HG03354 (cell line): ENCODE data around the gene CCDC38.

Experiments used
- ATAC-seq: cut with Tn5 transposase; IDR thresholded peaks from one replicate; pipeline ENCODE4 v1.9.1; 2021; ENCODE audit warnings: mild to moderate bottlenecking; ENCODE audit not compliant: unreplicated experiment, poor library complexity, severe bottlenecking

CCDC38 gene

GRCh38 chr12:95890958-95891357, 51.5 kb downstream of the CCDC38 start:
- ATAC-seq: no peak

- ATAC-seq: no peak
Measured at GRCh38 chr12:95887311-95887710, 55.1 kb downstream of the CCDC38 start.

DNA sequence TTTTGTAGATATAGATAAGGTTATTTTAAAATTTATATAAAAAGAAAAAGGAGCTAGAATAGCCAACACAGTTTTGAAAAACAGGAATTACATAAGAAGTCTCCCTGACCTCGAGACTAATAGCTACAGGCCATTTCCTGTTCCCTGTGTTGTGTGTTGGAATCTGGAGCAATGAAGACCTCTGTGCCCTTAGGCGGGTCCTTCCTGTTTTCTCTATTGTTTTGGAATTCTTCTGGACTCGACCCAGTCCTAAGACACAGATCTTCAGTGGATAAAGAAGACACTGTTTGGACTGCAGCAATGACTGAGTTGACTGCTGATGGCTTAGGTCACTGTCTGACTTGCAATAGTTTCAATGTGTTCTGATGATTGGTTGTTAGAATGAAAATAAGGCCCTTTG, 57.4 kb downstream of the CCDC38 start:
- ATAC-seq: no peak

- no peak for ATAC-seq
Measured at GRCh38 chr12:95882873-95883272, 59.5 kb downstream of the CCDC38 start.

DNA sequence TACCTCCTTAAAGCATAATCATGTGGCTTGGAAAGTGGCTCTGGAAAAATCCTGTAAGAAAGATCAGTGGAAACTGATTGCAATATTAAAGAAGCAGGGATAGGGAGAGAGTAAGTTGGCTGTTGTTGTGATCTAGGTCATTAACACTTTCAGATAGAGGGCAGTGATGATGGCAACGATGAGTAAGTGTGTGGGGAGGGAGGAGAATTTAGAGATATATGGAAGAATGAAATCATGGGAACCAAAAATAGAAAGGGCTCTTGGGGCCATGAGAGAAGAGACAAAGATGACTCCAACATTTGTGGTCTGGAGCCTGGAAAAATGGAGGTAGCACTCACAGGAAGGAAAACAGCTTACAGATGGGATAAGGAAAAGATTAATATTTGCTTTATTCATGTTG, 60.3 kb downstream of the CCDC38 start:
- no peak for ATAC-seq

GRCh38 chr12:95881331-95881955, 61.0 kb downstream of the CCDC38 start:
- ATAC-seq: no peak

DNA sequence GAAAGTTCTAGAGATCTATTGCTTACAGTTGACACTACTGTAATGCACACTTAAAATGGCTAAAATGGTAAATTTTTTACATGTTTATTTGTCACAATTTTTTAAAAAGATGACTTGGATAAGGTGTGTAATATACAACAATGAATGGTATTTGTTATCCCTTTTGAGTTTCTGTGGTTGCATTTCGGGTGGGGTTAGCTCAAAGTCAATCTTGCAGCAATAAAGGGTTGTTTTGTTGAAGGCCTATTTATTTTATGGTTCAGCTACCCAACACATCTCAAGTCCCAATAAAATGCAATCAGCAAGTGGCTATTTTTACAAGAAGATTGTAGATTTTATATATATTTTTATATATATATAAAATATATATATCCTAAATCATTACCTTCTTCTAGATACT, 61.5 kb downstream of the CCDC38 start:
- ATAC-seq: no peak

GRCh38 chr12:95877622-95878021, 64.8 kb downstream of the CCDC38 start:
- no peak for ATAC-seq

GRCh38 chr12:95874452-95874851, 68.0 kb downstream of the CCDC38 start:
- ATAC-seq: no peak

DNA sequence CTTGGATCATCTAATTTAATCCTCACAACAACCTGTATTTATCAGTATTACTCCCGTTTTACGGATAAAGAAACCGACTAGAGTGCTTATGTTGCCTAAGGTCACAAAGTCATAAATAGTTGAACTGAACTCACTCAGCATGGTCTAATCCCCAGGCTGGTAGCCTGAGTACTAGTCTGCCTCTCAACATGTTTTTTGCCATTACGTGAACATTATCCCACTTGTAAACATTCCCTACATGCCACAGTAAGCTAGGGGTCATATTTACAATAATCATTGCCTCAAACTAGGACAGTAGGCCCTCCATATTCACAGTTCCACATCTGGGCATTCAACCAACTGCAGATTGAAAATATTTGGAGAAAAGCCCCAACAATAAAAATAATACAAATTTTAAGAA, 71.5 kb downstream of the CCDC38 start:
- ATAC-seq: no peak

GRCh38 chr12:95863337-95863736, 79.1 kb downstream of the CCDC38 start:
- no peak for ATAC-seq

- no peak for ATAC-seq
Measured at GRCh38 chr12:95862038-95862437, 80.4 kb downstream of the CCDC38 start.

GRCh38 chr12:95859947-95860850, 82.2 kb downstream of the CCDC38 start:
- ATAC-seq: no peak

- ATAC-seq: peak; percentile 20
Measured at GRCh38 chr12:95859344-95859816, 83.0 kb downstream of the CCDC38 start.

DNA sequence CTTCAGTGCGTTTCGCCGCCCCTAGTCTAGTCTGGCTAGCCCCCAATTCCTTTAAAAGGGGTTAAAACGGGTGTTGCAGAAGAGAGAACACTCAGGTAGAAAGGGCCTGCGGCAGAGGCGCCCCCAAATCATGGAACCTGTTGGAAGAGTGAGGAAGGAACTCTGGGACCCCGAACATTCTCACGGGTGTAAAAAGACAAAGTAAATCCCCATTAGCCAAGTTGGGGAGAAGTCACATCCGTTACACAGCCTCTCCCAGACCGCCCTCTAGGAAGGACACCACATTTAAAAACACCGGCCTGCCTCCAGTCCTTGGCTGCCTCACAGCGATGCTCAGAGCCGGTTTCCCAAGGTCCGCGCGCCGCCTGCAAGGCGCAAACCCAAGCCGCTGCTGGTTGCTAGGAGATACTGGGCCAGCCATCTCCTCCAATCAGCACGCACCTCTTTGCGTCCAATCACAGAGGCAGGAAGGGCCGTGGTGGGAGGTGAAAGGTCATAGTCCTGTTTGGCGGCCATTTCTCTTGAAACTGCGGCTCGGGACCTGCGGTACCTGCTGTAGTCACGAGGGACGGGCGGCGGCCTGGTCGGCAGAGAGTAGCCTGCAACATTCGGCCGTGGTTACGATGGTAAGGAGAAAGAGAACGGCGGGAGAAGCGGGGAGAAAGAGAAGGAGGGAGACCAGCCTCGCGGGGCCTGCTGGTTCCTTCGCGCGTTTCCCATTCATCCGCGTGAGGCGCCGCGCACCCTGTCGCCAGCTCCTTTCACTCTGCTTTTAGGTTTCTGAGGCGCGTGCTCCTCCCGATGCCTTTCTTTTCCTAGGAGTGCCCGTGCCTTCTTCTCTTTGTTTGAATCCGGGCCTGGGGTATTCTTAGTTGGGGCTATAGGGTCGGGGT, 83.7 kb downstream of the CCDC38 start, which contains the start of gene SNRPF:
SNRPF (plus strand) TSS at position 502 of the 893 bp plus-strand sequence; CDS start at position 624, 122 bp downstream.
- peak; percentile 100 for ATAC-seq

DNA sequence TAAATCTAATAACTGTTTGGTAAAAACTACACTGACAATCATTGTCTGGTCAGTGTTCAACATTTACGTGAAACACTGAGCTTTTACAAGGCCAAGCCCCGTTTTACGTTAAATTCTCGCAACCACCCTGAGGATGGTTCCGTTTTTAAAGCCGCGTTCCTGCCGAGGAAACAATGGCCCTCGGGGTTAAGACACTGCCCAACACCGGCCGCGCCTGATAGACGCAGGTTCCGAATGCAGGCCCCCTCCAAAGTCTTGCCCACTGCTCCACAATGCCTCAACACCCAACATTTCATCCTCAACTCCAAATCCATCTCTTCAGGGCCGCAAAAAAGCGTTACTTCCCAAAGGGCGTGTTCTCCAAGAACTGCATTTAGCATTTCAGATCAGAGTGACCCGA, 84.6 kb downstream of the CCDC38 start:
- no peak for ATAC-seq

- no peak for ATAC-seq
Measured at GRCh38 chr12:95857156-95857555, 85.3 kb downstream of the CCDC38 start.

- ATAC-seq: no peak
Measured at GRCh38 chr12:95852133-95852532, 90.3 kb downstream of the CCDC38 start.

DNA sequence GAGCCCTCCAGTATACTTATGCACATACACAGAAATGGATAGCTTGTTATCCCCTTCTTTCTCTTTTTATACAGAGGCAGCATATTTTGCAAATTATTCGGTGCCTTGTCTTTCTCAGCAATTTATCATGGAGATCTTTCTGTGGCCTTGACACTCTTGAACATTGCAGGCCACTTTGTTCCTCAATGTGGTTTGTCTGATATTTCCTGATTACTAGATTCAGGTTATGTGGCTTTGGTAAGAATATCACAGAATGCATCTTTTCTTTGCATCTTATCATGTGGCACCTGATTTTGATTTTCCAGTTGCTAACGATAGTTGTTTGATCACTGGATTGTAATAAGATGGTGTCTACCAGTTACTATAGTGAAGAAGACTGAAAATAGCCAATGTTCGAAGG, 90.8 kb downstream of the CCDC38 start:
- no peak for ATAC-seq
